T-helper 22 cell (primary cell): ENCODE measurements around the gene WDR18.

Experiments
- DNase-seq: peaks from one replicate; pipeline ENCODE4 v3.0.0-alpha.2; 2020; ENCODE audit warnings: low read depth

The WDR18 gene

GRCh38 chr19:1008268-1009040 is 24.3 kb downstream of the WDR18 start:
- no peak for DNase-seq

- DNase-seq, result no peak
Observed at GRCh38 chr19:1009041-1009980, 25.2 kb downstream of the WDR18 start.

- no peak for DNase-seq
Observed at GRCh38 chr19:1009981-1010538, 25.9 kb downstream of the WDR18 start.

GRCh38 chr19:1010586-1011510 is 26.7 kb downstream of the WDR18 start:
- no peak for DNase-seq

- no peak for DNase-seq
Observed at GRCh38 chr19:1011831-1012333, 27.7 kb downstream of the WDR18 start.

GRCh38 chr19:1012334-1012733 is 28.2 kb downstream of the WDR18 start:
- no peak for DNase-seq

GRCh38 chr19:1013218-1013617 is 29.1 kb downstream of the WDR18 start:
- no peak for DNase-seq

GRCh38 chr19:1014161-1015060 is 30.3 kb downstream of the WDR18 start:
- no peak for DNase-seq

GRCh38 chr19:1015061-1015781 is 31.1 kb downstream of the WDR18 start:
- no peak for DNase-seq

GRCh38 chr19:1015782-1016646 is 31.9 kb downstream of the WDR18 start:
- DNase-seq, result no peak

GRCh38 chr19:1016647-1017114 is 32.5 kb downstream of the WDR18 start:
- DNase-seq, result no peak

GRCh38 chr19:1017115-1017905 is 33.2 kb downstream of the WDR18 start:
- no peak for DNase-seq

- no peak for DNase-seq
Observed at GRCh38 chr19:1017906-1018305, 33.8 kb downstream of the WDR18 start.

GRCh38 chr19:1018393-1018792 is 34.2 kb downstream of the WDR18 start:
- no peak for DNase-seq

- no peak for DNase-seq
Observed at GRCh38 chr19:1018932-1019615, 34.9 kb downstream of the WDR18 start.

- DNase-seq, result no peak
Observed at GRCh38 chr19:1019616-1019961, 35.4 kb downstream of the WDR18 start.
